HCT116 (cell line): ENCODE results near the gene CLN3. TPM values are rescaled to one million over a fixed set of nuclear protein-coding genes. Genes with fewer than 3 reads are reported as not detected.

ENCODE experiments used
- ATAC-seq: fragments of 200-7000 bp; cut with Tn5 transposase; 2 replicates; pipeline ENCODE4 v1.9.1; 2020; ENCODE audit warnings: mild to moderate bottlenecking, moderate library complexity
- BruUV-seq: library from RNA; stranded (reverse); fragments of 400-500 nt; replicated peaks from 2 replicates; lab custom pipeline; 2021; lab: Mats Ljungman, UMichigan
- CTCF ChIA-PET: fragments of 300-600 bp; sonication (Branson Sonifier 250); formaldehyde crosslinking; loops from one replicate; lab custom pipeline; 2021; ENCODE audit warnings: antibody characterized with exemption; lab: Charles Lee
- POLR2A ChIA-PET: fragments of 300-600, 350-600 bp; sonication (Branson Sonifier 250); formaldehyde crosslinking; loops from one replicate; lab custom pipeline; 2021; ENCODE audit warnings: antibody characterized with exemption; lab: Charles Lee
- RAD21 ChIA-PET, 2 experiments: fragments of 300-600 bp; sonication (Branson Sonifier 250); formaldehyde crosslinking; loops; one replicate each; lab custom pipeline; 2023; ENCODE audit warnings: low total read pairs in 2 of 2; ENCODE audit not compliant: uncharacterized antibody in 2 of 2, unreplicated experiment in 2 of 2, low non-redundant PET in 1 of 2; lab: Charles Lee
- DNase-seq: peaks from one replicate; pipeline ENCODE4 v3.0.0-alpha.2; 2010; ENCODE audit warnings: low read depth, low spot score
- H2AFZ ChIP-seq: fragments of 200-600 bp; shearing (Covaris generic), sonication (generic); 2 replicates; pipeline ENCODE4 v1.6.1; 2017; ENCODE audit warnings: low read depth, mixed run types, mixed read lengths, antibody characterized with exemption, low read length; ENCODE audit not compliant: poor library complexity, severe bottlenecking
- H3K27ac ChIP-seq: 2 replicates; pipeline ENCODE4 v1.5.1; 2012; ENCODE audit warnings: low read depth, low read length
- H3K27me3 ChIP-seq: fragments of 200-600 bp; sonication (generic); 2 replicates; pipeline ENCODE4 v1.6.1; 2016; ENCODE audit warnings: mixed run types, low read length, mixed read lengths; ENCODE audit not compliant: insufficient read depth
- H3K36me3 ChIP-seq, 2 experiments: fragments of 200-500 bp in 1 of 2; fragments of 200-600 bp in 1 of 2; sonication (Bioruptor generic) in 1 of 2; sonication (generic) in 1 of 2; 2 replicates each; pipeline versions ENCODE4 v1.5.1 to v1.6.1; 2014 to 2016; ENCODE audit warnings: low read length in 2 of 2, inconsistent platforms in 1 of 2, mixed read lengths in 1 of 2, mixed run types in 1 of 2; ENCODE audit not compliant: insufficient read depth in 2 of 2, control insufficient read depth in 1 of 2
- H3K4me1 ChIP-seq, 2 experiments: fragments of 200-600 bp in 1 of 2; sonication (generic) in 1 of 2; 2 replicates each; pipeline versions ENCODE4 v1.5.1 to v1.6.1; 2012 to 2017; ENCODE audit warnings: low read length in 2 of 2, inconsistent platforms in 1 of 2, mild to moderate bottlenecking in 1 of 2, mixed read lengths in 1 of 2, mixed run types in 1 of 2, moderate library complexity in 1 of 2; ENCODE audit not compliant: insufficient read depth in 2 of 2, control insufficient read depth in 1 of 2
- H3K4me2 ChIP-seq: fragments of 200-600 bp; sonication (generic); 2 replicates; pipeline ENCODE4 v1.6.1; 2017; ENCODE audit warnings: mixed run types, low read length, mixed read lengths
- H3K4me3 ChIP-seq, 2 experiments: fragments of 200-600 bp in 1 of 2; sonication (generic) in 1 of 2; replicated peaks in 1 of 2; 2 replicates each; pipeline ENCODE4 v1.5.1; 2011 to 2016; ENCODE audit warnings: low read length in 2 of 2, control low read depth in 1 of 2, low read depth in 1 of 2, mild to moderate bottlenecking in 1 of 2, mixed read lengths in 1 of 2, mixed run types in 1 of 2
- H3K79me2 ChIP-seq: fragments of 200-600 bp; sonication (generic); 2 replicates; pipeline ENCODE4 v1.6.1; 2017; ENCODE audit warnings: mild to moderate bottlenecking, mixed run types, low read length, moderate library complexity, mixed read lengths; ENCODE audit not compliant: insufficient read depth
- H3K9ac ChIP-seq: fragments of 200-600 bp; sonication (generic); 2 replicates; pipeline ENCODE4 v1.6.1; 2016; ENCODE audit warnings: low read length, mixed read lengths
- H3K9me2 ChIP-seq: fragments of 200-600 bp; sonication (generic), shearing (Covaris generic); 2 replicates; pipeline ENCODE4 v1.6.1; 2017; ENCODE audit warnings: mixed run types, mild to moderate bottlenecking, moderate library complexity; ENCODE audit not compliant: insufficient read depth
- H3K9me3 ChIP-seq, 2 experiments: fragments of 200-500 bp in 1 of 2; fragments of 200-600 bp in 1 of 2; sonication (Bioruptor generic) in 1 of 2; sonication (generic) in 1 of 2; 2 replicates each; pipeline ENCODE4 v1.6.1; 2014 to 2017; ENCODE audit warnings: low read length in 2 of 2, mixed read lengths in 2 of 2, inconsistent platforms in 1 of 2, low read depth in 1 of 2, mild to moderate bottlenecking in 1 of 2, mixed run types in 1 of 2, moderate library complexity in 1 of 2; ENCODE audit not compliant: control insufficient read depth in 1 of 2, insufficient read depth in 1 of 2
- H4K20me1 ChIP-seq: fragments of 200-600 bp; sonication (generic), shearing (Covaris generic); 2 replicates; pipeline ENCODE4 v1.6.1; 2017; ENCODE audit warnings: mixed run types, mild to moderate bottlenecking, moderate library complexity; ENCODE audit not compliant: insufficient read depth
- ATF3 ChIP-seq: IDR thresholded peaks from 2 replicates; pipeline ENCODE4 v1.6.1; 2012
- EGR1 ChIP-seq: IDR thresholded peaks from 2 replicates; pipeline ENCODE4 v1.6.1; 2012; ENCODE audit warnings: low read depth
- EZH2 ChIP-seq: fragments of 200-600 bp; sonication (generic); IDR thresholded peaks from 2 replicates; pipeline ENCODE4 v1.6.1; 2017; ENCODE audit warnings: antibody characterized with exemption, mixed run types
- EZH2phosphoT487 ChIP-seq: fragments of 200-600 bp; IDR thresholded peaks from 2 replicates; pipeline ENCODE4 v1.6.1; 2018; ENCODE audit warnings: antibody characterized with exemption, borderline replicate concordance
- JUND ChIP-seq: IDR thresholded peaks from 2 replicates; pipeline ENCODE4 v1.6.1; 2012
- RAD21 ChIP-seq: IDR thresholded peaks from 2 replicates; pipeline ENCODE4 v1.6.1; 2012; ENCODE audit warnings: low read depth, mild to moderate bottlenecking
- SIN3A ChIP-seq: IDR thresholded peaks from 2 replicates; pipeline ENCODE4 v1.6.1; 2012; ENCODE audit warnings: low read depth
- SP1 ChIP-seq: IDR thresholded peaks from 2 replicates; pipeline ENCODE4 v1.6.1; 2012; ENCODE audit warnings: low read depth
- SRF ChIP-seq: IDR thresholded peaks from 2 replicates; pipeline ENCODE4 v1.6.1; 2012; ENCODE audit warnings: low read depth
- TCF7L2 ChIP-seq: IDR thresholded peaks from 2 replicates; pipeline ENCODE4 v1.7.0; 2011; ENCODE audit warnings: borderline replicate concordance, inconsistent platforms; ENCODE audit not compliant: insufficient read depth, insufficient read length; ENCODE audit errors: extremely low read depth
- YY1 ChIP-seq: IDR thresholded peaks from 2 replicates; pipeline ENCODE4 v1.6.1; 2011; ENCODE audit warnings: low read length, low read depth, moderate library complexity, mild to moderate bottlenecking; ENCODE audit not compliant: insufficient replicate concordance; ENCODE audit errors: extremely low read depth
- ZFX ChIP-seq: fragments of 450-650 bp; IDR thresholded peaks from 2 replicates; pipeline ENCODE4 v1.6.1; 2017
- intact Hi-C: fragments of 100-400 bp; cut with micrococcal nuclease; formaldehyde crosslinking; loops from 2 replicates; pipeline ENCODE4 v1.10.0; 2022
- total RNA-seq: library from RNA; stranded (reverse); gene quantifications from one replicate; pipeline ENCODE4 v1.2.1, GENCODE V29; 2021; ENCODE audit not compliant: unreplicated experiment

The CLN3 gene
- total RNA-seq, 1 experiment from 2014 or later = 19.9 TPM

DNA sequence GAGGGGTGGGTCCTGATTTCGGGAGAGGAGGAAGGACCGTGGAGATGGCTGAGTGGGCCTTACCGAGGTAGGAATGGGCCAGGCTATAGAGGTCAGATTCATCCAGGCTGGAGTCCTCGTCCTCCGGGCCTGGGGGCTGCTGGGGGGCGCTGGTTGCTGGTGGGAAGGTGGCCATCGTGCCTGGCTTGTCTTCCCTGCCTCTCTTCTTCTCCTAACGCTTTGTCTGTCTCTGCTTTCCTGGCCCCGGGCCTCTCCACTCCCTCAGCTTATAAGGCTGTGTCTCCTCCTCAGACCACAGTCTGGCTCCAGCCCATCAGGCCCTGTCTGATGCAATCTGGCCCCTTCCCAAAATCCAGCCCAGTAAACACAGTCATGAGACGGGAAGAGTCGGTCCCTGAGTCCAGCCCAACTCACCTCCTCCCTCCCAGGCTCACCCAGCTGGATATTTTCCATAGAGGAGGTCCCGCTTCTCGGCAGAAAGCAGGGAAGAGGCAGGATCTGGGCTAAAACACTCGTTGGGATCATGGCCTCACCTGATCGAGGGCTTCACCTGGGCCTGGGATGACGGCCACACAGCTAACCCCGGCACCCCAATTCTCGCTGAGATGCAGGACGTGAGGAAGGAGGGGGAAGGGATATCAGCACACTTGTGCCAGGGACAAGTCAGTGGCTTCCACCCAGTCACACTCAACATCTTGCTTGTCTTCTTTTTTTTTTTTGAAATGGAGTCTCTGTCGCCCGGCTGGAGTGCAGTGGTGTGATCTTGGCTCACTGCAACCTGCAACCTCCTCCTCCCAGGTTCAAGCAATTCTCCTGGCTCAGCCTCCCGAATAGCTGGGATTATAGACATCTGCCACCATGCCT is 47.1 kb upstream of the CLN3 start, which contains the start of gene NUPR1:
NUPR1 (minus strand) TSS at position 242 of the 864 bp plus-strand sequence; CDS start at position 175, 67 bp downstream.
- no peak; the same call in 1 of the 2 replicates for ATAC-seq
- Histone ChIP-seq H3K36me3 (no peaks in the 10 kb centered on the region), H3K79me2 (no peaks in the 10 kb centered on the region)
- TF ChIP-seq YY1 (no peak), EGR1 (no peak), SIN3A (no peak), JUND (no peak), TCF7L2 (no peak), ZFX (no peak), ATF3 (no peak), EZH2 (no peak), SRF (no peak), SP1 (no peak), RAD21 (no peak), EZH2phosphoT487 (no peak)
- TF ChIP-seq, all 23 proteins: peak for 0
- ChIA-PET RAD21 (no interaction called here), POLR2A (no interaction called here), CTCF (no interaction called here)
- Histone ChIP-seq H3K4me1 (peaks cover 0 to 3% of the 10 kb centered on the region in 2 experiments; a peak in 1 of 4 replicates), H3K4me2 (no peak within 1 kb of the TSS), H3K27ac (no peak within 1 kb of the TSS), H4K20me1 (no peaks in the 10 kb centered on the region), H3K9ac (no peak within 1 kb of the TSS), H2AFZ (no peak within 1 kb of the TSS), H3K9me3 (no peaks in the 10 kb centered on the region), H3K27me3 (no peaks in the 10 kb centered on the region), H3K9me2 (no peaks in the 10 kb centered on the region), H3K4me3 (no peak within 1 kb of the TSS)
- no TSS peak for BruUV-seq
- intact Hi-C loops = no loop called here
- no peak for DNase-seq
